Body of pancreas (tissue), 4 donors: ENCODE data around the gene TAF1C. TPM values are rescaled to one million over a fixed set of nuclear protein-coding genes. Genes with fewer than 3 reads are reported as not detected.

Experiments
- ATAC-seq: fragments of 150-250 bp; one replicate; pipeline ENCODE4 v1.9.1; 2016
- DNase-seq, 4 donors: peaks; one replicate each; pipeline ENCODE4 v3.0.0-alpha.2; 2019
- H3K27ac ChIP-seq, 4 donors: fragments of 200-600 bp; sonication (generic); 1 replicate in 3 of 4; 2 replicates in 1 of 4; pipeline versions ENCODE4 v1.5.1 to v1.6.1; 2016 to 2019; ENCODE audit warnings: mild to moderate bottlenecking in 1 of 4, mixed read lengths in 1 of 4, moderate library complexity in 1 of 4
- H3K27me3 ChIP-seq, 2 donors: fragments of 200-600 bp; sonication (generic); one replicate each; pipeline ENCODE4 v1.6.0; 2016; ENCODE audit warnings: mild to moderate bottlenecking in 1 of 2
- H3K36me3 ChIP-seq, 2 donors: fragments of 200-600 bp; sonication (generic); replicated peaks in 1 of 2; 2 replicates each; pipeline ENCODE4 v1.5.1; 2016; ENCODE audit warnings: low read depth in 2 of 2; ENCODE audit not compliant: insufficient read depth in 1 of 2
- H3K4me1 ChIP-seq: fragments of 200-600 bp; sonication (generic); one replicate; pipeline ENCODE4 v1.6.0; 2016
- H3K4me3 ChIP-seq, 2 donors: fragments of 200-600 bp; sonication (generic); 1 replicate in 1 of 2; 2 replicates in 1 of 2; pipeline ENCODE4 v1.5.1; 2016 to 2019
- H3K9me3 ChIP-seq, 3 donors: fragments of 200-600 bp; sonication (generic); 1 replicate in 2 of 3; 2 replicates in 1 of 3; pipeline ENCODE4 v1.5.1; 2016
- POLR2A ChIP-seq, 3 donors: fragments of 450-650 bp; IDR thresholded peaks; one replicate each; pipeline ENCODE4 v1.6.1; 2016; ENCODE audit warnings: antibody characterized with exemption in 3 of 3, mild to moderate bottlenecking in 2 of 3
- WGBS, 2 donors: methylation state at CpG; one replicate each; pipeline ENCODE4 v1.1.5; 2017; 5-methylcytosine and 5-hydroxymethylcytosine counted together
- intact Hi-C: fragments of 100-400 bp; cut with DNase I; formaldehyde crosslinking; loops from one replicate; pipeline ENCODE4 v1.15.1; 2023
- total RNA-seq, 2 donors: library from RNA; depleted of rRNA; stranded (reverse); fragments of >200 nt; gene quantifications; one replicate each; pipeline ENCODE4 v1.1.0, GENCODE V29; 2016
- TF ChIP-seq, protein P1 (sequence below), 7 experiments: fragments of 450-650 bp in 4 of 7; fragments of 200-600 bp in 3 of 7; sonication (generic) in 3 of 7; IDR thresholded peaks; one replicate each; pipeline ENCODE4 v1.5.1; 2016 to 2019; ENCODE audit warnings: antibody characterized with exemption in 7 of 7

Gene TAF1C, protein sequence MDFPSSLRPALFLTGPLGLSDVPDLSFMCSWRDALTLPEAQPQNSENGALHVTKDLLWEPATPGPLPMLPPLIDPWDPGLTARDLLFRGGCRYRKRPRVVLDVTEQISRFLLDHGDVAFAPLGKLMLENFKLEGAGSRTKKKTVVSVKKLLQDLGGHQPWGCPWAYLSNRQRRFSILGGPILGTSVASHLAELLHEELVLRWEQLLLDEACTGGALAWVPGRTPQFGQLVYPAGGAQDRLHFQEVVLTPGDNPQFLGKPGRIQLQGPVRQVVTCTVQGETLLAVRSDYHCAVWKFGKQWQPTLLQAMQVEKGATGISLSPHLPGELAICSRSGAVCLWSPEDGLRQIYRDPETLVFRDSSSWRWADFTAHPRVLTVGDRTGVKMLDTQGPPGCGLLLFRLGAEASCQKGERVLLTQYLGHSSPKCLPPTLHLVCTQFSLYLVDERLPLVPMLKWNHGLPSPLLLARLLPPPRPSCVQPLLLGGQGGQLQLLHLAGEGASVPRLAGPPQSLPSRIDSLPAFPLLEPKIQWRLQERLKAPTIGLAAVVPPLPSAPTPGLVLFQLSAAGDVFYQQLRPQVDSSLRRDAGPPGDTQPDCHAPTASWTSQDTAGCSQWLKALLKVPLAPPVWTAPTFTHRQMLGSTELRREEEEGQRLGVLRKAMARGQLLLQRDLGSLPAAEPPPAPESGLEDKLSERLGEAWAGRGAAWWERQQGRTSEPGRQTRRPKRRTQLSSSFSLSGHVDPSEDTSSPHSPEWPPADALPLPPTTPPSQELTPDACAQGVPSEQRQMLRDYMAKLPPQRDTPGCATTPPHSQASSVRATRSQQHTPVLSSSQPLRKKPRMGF
- total RNA-seq: 10 to 100 TPM; 33.5 to 80.8 TPM

DNA sequence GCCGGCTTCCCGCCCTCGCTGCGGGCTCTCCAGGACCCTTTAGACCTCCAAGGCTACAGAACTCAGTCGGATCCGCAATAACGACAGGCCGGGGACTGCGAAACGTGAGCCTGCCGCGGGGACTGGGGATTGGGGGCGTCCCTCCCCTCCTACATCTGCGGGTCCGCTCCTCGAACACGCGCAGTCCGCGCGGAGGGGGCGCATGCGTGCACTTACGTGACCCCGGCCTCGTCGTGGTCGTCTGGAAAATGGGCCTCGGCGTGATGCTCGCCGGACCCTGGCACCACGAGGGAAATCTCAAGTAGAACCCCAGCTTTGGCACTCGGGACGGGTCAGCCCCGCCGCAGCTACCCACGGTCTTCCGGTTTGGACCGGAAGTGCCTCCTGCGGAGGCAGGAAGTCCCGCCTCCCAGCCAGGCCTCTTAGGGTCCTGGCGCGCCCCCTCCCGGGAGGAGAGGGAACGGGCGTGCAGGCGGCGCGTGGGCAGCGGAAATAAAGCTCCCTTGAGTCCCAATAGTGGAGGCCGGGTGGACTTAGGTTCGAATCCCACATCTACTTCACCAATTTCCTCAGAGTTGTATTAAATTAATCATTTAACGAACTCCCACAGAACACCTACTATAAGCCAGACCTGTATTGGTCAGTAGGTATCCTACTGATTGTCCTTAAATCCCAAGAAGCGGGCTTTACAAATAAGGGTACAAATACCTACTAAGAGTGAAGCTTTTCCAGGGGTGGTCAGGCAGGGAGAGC, at the start of gene TAF1C:
TAF1C (minus strand) TSS at position 373 of the 753 bp plus-strand sequence. CDS start 2,069 bp downstream, outside the sequence.
- Histone ChIP-seq H3K27ac (peak within 1 kb of the TSS; percentile 40 to 77 (median 56)), H3K4me3 (peak within 1 kb of the TSS; percentile 26 to 51), H3K9me3 (no peaks in the 10 kb centered on the region), H3K36me3 (peaks cover 0 to under 1% of the 10 kb centered on the region in 2 donors), H3K4me1 (peaks cover 34% of the 10 kb centered on the region), H3K27me3 (no peaks in the 10 kb centered on the region)
- WGBS, 2 donors: 2 to 11% methylated on average over 9 to 55 of the region's 55 CpGs
- intact Hi-C loops: loop anchor here (10.0 kb wide), 1 partner anchor 102 kb away; no protein-coding TSS in a partner anchor
- TF ChIP-seq, protein P1, sequence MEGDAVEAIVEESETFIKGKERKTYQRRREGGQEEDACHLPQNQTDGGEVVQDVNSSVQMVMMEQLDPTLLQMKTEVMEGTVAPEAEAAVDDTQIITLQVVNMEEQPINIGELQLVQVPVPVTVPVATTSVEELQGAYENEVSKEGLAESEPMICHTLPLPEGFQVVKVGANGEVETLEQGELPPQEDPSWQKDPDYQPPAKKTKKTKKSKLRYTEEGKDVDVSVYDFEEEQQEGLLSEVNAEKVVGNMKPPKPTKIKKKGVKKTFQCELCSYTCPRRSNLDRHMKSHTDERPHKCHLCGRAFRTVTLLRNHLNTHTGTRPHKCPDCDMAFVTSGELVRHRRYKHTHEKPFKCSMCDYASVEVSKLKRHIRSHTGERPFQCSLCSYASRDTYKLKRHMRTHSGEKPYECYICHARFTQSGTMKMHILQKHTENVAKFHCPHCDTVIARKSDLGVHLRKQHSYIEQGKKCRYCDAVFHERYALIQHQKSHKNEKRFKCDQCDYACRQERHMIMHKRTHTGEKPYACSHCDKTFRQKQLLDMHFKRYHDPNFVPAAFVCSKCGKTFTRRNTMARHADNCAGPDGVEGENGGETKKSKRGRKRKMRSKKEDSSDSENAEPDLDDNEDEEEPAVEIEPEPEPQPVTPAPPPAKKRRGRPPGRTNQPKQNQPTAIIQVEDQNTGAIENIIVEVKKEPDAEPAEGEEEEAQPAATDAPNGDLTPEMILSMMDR (IDR thresholded peaks at IDR 0.05): peak; percentile 94 to 99 (median 97)
- peak in 2 of 3 donors; percentile 59 to 63 for TF ChIP-seq POLR2A (IDR thresholded peaks at IDR 0.05)
- peak; percentile 94 to 96 (median 94) for DNase-seq
- ATAC-seq: peak; percentile 97

DNA sequence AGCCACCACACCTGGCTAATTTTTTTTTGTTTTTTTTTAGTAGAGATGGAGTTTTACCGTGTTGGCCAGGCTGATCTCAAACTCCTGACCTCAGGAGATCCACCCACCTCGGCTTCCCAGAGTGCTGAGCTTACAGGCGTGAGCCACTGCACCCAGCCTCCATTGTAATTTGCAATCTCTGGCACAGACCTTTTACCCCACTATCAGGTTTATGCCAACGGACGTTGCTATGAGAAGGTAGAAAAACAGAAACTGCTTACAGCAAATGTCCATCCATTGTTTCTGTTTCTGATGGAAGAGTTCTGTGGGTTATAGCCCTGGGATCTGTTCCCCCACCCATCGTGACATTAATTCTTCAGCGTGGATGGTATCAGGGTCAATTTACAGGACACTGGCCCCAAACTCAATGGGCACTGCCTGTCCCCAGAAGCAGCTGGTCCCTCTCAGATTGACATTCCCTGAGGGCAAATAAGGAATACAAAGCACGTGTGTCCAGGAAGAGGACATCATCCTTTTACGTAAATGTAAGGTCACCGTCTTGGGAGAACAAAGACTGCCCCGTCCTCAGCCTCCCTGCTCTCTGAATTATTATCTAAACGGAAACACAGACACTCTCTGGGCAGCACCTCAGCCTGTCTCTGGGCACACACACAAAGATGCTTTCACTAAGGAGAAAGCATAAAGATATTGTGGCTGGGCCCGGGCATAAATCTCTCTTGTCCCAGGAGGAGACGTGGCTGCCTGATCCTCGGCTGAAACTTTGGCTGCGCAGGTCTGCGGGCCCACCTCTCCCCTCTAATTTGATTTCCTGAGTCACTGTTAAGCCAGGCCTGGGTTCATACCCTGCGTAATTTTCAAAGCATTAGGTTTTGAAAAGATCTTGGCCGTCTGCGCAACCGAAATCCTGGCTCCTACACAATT, 47.7 kb upstream of the TAF1C start:
- no peak overlapping the region for H3K4me3 ChIP-seq
- DNase-seq: no peak
- H3K9me3 ChIP-seq: no peaks in the 10 kb centered on the region
- TF ChIP-seq POLR2A (IDR thresholded peaks at IDR 0.05): no peak
- TF ChIP-seq, protein P1 (IDR thresholded peaks at IDR 0.05): no peak
- no peaks in the 10 kb centered on the region for H3K36me3 ChIP-seq
- no peak overlapping the region for H3K27ac ChIP-seq
- no peak for ATAC-seq
- intact Hi-C loops: no loop called here
- 43 to 47% methylated on average over 19 to 21 of the region's 21 CpGs for WGBS, 2 donors
- H3K4me1 ChIP-seq: no peaks in the 10 kb centered on the region
- H3K27me3 ChIP-seq: no peaks in the 10 kb centered on the region

GRCh38 chr16:84233748-84234147, 46.9 kb upstream of the TAF1C start:
- Histone ChIP-seq H3K4me3 (no peak overlapping the region), H3K9me3 (no peaks in the 10 kb centered on the region), H3K27me3 (no peaks in the 10 kb centered on the region), H3K36me3 (no peaks in the 10 kb centered on the region), H3K27ac (no peak overlapping the region), H3K4me1 (no peaks in the 10 kb centered on the region)
- DNase-seq (no peak), ATAC-seq (no peak)
- 50 to 65% methylated on average over 9 of the region's 9 CpGs for WGBS, 2 donors
- intact Hi-C loops: no loop called here
- no peak for TF ChIP-seq POLR2A (IDR thresholded peaks at IDR 0.05)
- TF ChIP-seq, protein P1 (IDR thresholded peaks at IDR 0.05): no peak

GRCh38 chr16:84232969-84233368, 46.1 kb upstream of the TAF1C start:
- intact Hi-C loops: no loop called here
- 73 to 86% methylated on average over 4 to 5 of the region's 5 CpGs for WGBS, 2 donors
- H3K4me1 ChIP-seq: no peaks in the 10 kb centered on the region
- H3K36me3 ChIP-seq: no peaks in the 10 kb centered on the region
- ATAC-seq (no peak), DNase-seq (no peak)
- no peaks in the 10 kb centered on the region for H3K9me3 ChIP-seq
- no peak overlapping the region for H3K4me3 ChIP-seq
- no peaks in the 10 kb centered on the region for H3K27me3 ChIP-seq
- TF ChIP-seq, protein P1 (IDR thresholded peaks at IDR 0.05): no peak
- no peak for TF ChIP-seq POLR2A (IDR thresholded peaks at IDR 0.05)
- no peak overlapping the region for H3K27ac ChIP-seq
